Peyer's patch (tissue), 4 donors: Measurements from ENCODE around the gene NMB. TPM values are rescaled to one million over a fixed set of nuclear protein-coding genes. Genes with fewer than 3 reads are reported as not detected.

Experiments used
- DNase-seq, 3 donors: peaks; one replicate each; pipeline ENCODE4 v3.0.0-alpha.2; 2017 to 2019
- H3K27ac ChIP-seq, 4 donors: fragments of 200-600 bp; sonication (generic); one replicate each; pipeline ENCODE4 v1.5.1; 2016 to 2019
- H3K27me3 ChIP-seq, 2 donors: fragments of 200-600 bp; sonication (generic); one replicate each; pipeline ENCODE4 v1.5.1; 2019
- H3K36me3 ChIP-seq, 3 donors: fragments of 200-600 bp; sonication (generic); one replicate each; pipeline ENCODE4 v1.5.1; 2016 to 2019
- H3K4me1 ChIP-seq, 4 donors: fragments of 200-600 bp; sonication (generic); one replicate each; pipeline ENCODE4 v1.5.1; 2016 to 2019
- H3K4me3 ChIP-seq, 4 donors: fragments of 200-600 bp; sonication (generic); 1 replicate in 3 of 4; 2 replicates in 1 of 4; pipeline ENCODE4 v1.5.1; 2016 to 2019; ENCODE audit warnings: mild to moderate bottlenecking in 1 of 4
- H3K9me3 ChIP-seq, 4 donors: fragments of 200-600 bp; sonication (generic); one replicate each; pipeline ENCODE4 v1.5.1; 2016 to 2019; ENCODE audit warnings: mild to moderate bottlenecking in 1 of 4
- CTCF ChIP-seq, 6 experiments: fragments of 450-650 bp in 4 of 6; fragments of 200-600 bp in 2 of 6; sonication (generic) in 1 of 6; IDR thresholded peaks; one replicate each; pipeline ENCODE4 v1.5.1; 2017 to 2019; ENCODE audit warnings: antibody characterized with exemption in 6 of 6, mild to moderate bottlenecking in 3 of 6, moderate library complexity in 1 of 6
- POLR2A ChIP-seq, 2 donors: fragments of 450-650 bp; IDR thresholded peaks; one replicate each; pipeline ENCODE4 v1.5.1; 2017; ENCODE audit warnings: antibody characterized with exemption in 2 of 2, mild to moderate bottlenecking in 2 of 2, moderate library complexity in 2 of 2
- total RNA-seq, 4 donors: library from RNA; depleted of rRNA; stranded (reverse); fragments of >200 nt; gene quantifications; one replicate each; pipeline ENCODE4 v1.1.0, GENCODE V29; 2016

The NMB gene
- total RNA-seq, 4 donors from 2014 or later = 1.6 to 2.8 (median 2.7) TPM; not detected in 1

- Histone ChIP-seq H3K4me3 (no peak overlapping the region), H3K27ac (no peak overlapping the region), H3K27me3 (no peaks in the 10 kb centered on the region), H3K9me3 (no peaks in the 10 kb centered on the region), H3K4me1 (peaks cover 0 to 14% (median 4%) of the 10 kb centered on the region in 4 donors), H3K36me3 (peaks cover 0 to 3% (median 0%) of the 10 kb centered on the region in 3 donors)
- no peak for DNase-seq
- TF ChIP-seq POLR2A (IDR thresholded peaks at IDR 0.05) = no peak
Observed at GRCh38 chr15:84609818-84610525, 48.0 kb downstream of the NMB start.

GRCh38 chr15:84608707-84609284 lies 49.2 kb downstream of the NMB start:
- Histone ChIP-seq H3K27ac (no peak overlapping the region), H3K36me3 (peaks cover 0 to 3% (median 0%) of the 10 kb centered on the region in 3 donors), H3K9me3 (no peaks in the 10 kb centered on the region), H3K4me1 (peaks cover 0 to 14% (median 5%) of the 10 kb centered on the region in 4 donors), H3K27me3 (no peaks in the 10 kb centered on the region), H3K4me3 (no peak overlapping the region)
- DNase-seq = no peak
- TF ChIP-seq CTCF (IDR thresholded peaks at IDR 0.05) (no peak), POLR2A (IDR thresholded peaks at IDR 0.05) (no peak)

GRCh38 chr15:84606653-84607120 lies 51.3 kb downstream of the NMB start:
- peaks cover 0 to 14% (median 6%) of the 10 kb centered on the region in 4 donors for H3K4me1 ChIP-seq
- TF ChIP-seq POLR2A (IDR thresholded peaks at IDR 0.05) = no peak
- no peak for TF ChIP-seq CTCF (IDR thresholded peaks at IDR 0.05)
- no peak overlapping the region for H3K4me3 ChIP-seq
- DNase-seq = peak in 1 of 3 donors; percentile 60
- H3K9me3 ChIP-seq = no peaks in the 10 kb centered on the region
- peak overlapping the region in 1 of 4 donors; percentile 30 for H3K27ac ChIP-seq
- H3K27me3 ChIP-seq = no peaks in the 10 kb centered on the region
- peaks cover 0 to 3% (median 0%) of the 10 kb centered on the region in 3 donors for H3K36me3 ChIP-seq

GRCh38 chr15:84605554-84605882 lies 52.5 kb downstream of the NMB start:
- TF ChIP-seq POLR2A (IDR thresholded peaks at IDR 0.05) (no peak), CTCF (IDR thresholded peaks at IDR 0.05) (no peak)
- no peaks in the 10 kb centered on the region for H3K27me3 ChIP-seq
- H3K27ac ChIP-seq = peak overlapping the region in 1 of 4 donors; percentile 14
- no peak overlapping the region for H3K4me3 ChIP-seq
- H3K4me1 ChIP-seq = peaks cover 0 to 14% (median 8%) of the 10 kb centered on the region in 4 donors
- no peak for DNase-seq
- H3K9me3 ChIP-seq = no peaks in the 10 kb centered on the region
- H3K36me3 ChIP-seq = peaks cover 0 to 3% (median 0%) of the 10 kb centered on the region in 3 donors

Other genes starting within 250 kb of the NMB start
- 10 to 100 TPM in 2 of 4 donors, 1 to 10 TPM in 2; 4.4 to 22.3 (median 10.2) TPM for gene ZSCAN2, start 57.2 kb downstream of the NMB start, total RNA-seq
- gene WDR73, start 3.9 kb downstream of the NMB start, total RNA-seq = 10 to 100 TPM; 17.0 to 53.6 (median 29.8) TPM
- 10 to 100 TPM; 35.9 to 75.1 (median 61.7) TPM for gene SEC11A, start 57.9 kb upstream of the NMB start, total RNA-seq
- 10 to 100 TPM; 25.6 to 47.6 (median 40.9) TPM for gene ZNF592, start 90.4 kb upstream of the NMB start, total RNA-seq
- 1 to 10 TPM in 1 of 4 donors, under 1 TPM in 3; 0.18 to 7.0 (median 0.68) TPM for gene ALPK3, start 159.2 kb upstream of the NMB start, total RNA-seq
- gene SLC28A1, start 226.5 kb upstream of the NMB start, total RNA-seq = 100 to 1,000 TPM in 1 of 4 donors, 10 to 100 TPM in 2, 1 to 10 TPM in 1; 4.1 to 111 (median 64.3) TPM